Activated CD4-positive, alpha-beta T cell treated with anti-CD3 and anti-CD28 coated beads for 1 hour (primary cell): ENCODE measurements around the gene EML5.
A peak's percentile ranks its signal among the peaks of the same experiment; 100 is the strongest.
"Not testable (repeated sequence)": the region's sequence is repeated elsewhere in the genome, so short reads cannot be mapped to it uniquely, and the experiment has no call there.

Experiments used
- DNase-seq: peaks from one replicate; pipeline ENCODE4 v3.0.0-alpha.2; 2020

Gene EML5

DNA sequence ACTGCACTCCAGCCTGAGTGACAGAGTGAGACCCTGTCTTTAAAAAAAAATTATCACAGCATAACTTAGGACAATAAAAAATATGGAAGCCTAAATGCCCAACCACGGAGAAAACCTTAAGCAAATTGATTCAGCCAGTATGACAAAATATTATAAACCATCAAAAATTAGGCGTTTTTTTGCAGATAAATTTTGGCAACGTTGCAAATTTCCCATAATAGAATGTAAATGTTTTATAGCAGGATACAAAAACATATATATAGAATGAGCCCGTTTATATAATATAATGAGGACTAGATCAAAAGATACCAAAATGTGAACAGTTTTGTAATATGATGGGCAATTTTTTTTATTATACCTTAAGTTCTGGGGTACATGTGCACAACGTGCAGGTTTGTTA lies 6.8 kb upstream of the EML5 start:
- no peak for DNase-seq

DNA sequence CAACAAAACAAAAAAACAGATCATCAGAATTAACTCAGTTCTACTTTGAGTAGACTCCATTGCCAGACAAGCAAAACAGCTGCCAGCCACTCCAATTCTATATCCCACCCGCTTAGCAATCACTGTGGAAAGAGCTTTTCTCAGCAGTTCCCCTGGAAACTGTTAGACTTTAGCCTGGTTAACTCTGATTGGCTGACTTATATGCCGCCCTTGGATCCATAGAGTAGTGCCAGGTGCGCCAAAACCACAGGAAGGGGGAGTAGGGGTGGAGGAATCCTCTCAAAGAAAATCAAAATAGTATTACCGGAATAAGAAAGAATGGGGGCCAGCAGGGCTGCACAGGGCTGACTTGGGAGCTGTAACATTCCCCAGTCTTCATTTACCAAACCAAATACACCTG lies 5.4 kb upstream of the EML5 start:
- no peak for DNase-seq

DNA sequence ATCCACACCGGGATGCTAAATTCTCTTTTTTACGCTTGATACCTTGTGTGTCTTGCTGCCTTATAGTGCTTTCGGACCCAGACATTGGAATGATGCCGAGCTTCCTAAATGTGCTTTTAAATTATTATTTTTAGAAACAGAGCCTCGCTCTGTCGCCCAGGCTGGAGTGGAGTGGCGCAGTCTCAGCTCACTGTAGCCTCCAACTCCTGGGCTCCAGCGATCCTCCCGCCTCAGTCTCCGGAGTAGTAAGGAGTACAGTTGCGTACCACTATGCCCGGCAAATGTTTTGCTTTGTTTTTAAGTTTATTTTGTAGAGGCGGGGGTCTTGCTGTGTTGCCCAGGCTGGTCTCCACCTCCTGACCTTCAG lies 489 bp upstream of the EML5 start:
- no peak for DNase-seq

DNA sequence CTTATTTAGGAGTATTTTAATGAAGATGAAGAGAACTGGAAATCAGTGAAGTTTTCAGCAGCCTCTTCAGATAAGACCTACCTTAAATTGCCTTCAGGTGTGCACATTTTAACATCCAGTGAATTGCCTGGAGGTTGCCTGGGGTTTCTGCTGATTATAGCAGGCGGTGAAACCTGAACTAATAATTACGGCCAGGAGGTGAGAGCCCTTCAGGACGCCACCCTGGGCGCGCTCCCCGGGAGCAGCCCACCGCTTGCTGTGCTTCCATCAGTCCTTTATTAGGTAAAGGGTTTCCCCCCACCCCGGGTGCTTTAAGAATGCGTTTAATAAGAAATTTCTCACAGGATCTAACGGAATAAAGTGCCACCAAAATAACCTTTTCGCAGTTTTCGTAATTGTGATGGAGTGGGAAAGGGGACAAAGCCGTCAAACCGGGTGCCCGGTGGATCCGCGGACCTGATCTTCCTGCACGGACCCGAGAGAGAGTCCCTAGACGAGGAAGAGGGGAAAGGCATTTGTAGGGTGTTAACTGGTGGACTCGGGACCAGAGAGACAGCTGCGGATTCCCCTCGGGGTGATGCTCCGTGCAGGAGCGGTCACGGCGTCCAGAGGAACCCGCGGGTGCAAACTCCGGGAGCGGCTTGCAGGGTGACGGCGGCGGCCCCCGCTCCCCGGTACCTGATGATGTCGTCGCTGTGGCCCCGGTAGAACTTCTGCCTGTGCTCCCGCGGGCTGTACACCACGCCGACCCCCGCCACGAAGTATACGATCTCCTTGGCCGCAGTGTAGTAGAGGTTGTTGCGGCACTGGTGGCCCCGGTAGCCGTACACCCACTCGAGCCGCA lies 902 bp downstream of the EML5 start:
- peak; percentile 9 for DNase-seq

DNA sequence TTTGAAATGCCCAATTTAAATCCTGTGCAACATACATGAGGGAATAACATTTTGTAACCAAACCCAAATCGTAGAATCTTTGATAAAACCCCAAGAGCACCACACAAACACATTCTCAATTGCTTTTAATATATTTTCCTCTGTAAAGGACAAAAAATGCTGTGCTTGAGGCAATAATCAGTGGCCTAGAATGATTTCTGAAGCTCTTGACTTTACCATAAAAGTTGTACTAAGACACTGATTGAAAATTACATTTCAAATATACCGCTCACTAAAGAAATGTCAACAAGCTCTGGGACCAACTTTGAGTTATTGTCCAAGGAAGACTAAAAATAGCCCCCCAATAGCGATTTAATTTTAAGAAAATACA lies 1.5 kb downstream of the EML5 start:
- no peak for DNase-seq

DNA sequence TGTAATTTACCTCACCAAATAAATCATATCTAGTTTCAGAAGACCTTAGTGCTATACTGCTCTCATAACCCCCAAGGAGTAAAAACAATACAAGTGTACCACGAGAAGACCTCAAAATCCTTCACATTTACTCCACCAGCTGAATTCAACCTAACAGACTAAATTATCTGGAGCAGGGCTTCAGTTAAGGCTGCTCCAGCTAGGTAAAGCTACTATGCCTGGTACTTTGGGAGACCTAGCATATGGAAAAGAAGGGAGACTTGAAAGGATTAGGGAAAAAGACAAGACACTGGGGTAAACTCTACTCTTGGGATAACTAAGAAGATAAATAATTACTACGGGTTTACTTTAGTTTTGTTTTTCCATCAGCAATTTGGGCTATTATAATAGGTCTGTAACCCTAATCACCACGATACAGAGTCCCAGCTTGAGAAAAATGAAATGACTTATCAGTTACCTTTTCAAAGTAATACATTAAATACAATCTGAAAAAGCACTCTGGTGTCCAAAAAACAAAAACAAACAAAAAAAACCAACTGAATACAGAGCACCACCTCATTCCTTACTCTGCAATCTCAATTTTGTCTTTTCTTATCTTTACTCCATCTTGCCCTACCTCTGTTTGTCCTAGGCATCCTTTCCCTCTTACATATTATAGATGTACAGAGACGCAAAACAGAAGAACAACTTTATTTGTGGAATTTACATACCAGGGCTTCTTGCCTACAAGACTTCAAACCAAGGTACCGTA lies 2.1 kb downstream of the EML5 start:
- DNase-seq: no peak

DNA sequence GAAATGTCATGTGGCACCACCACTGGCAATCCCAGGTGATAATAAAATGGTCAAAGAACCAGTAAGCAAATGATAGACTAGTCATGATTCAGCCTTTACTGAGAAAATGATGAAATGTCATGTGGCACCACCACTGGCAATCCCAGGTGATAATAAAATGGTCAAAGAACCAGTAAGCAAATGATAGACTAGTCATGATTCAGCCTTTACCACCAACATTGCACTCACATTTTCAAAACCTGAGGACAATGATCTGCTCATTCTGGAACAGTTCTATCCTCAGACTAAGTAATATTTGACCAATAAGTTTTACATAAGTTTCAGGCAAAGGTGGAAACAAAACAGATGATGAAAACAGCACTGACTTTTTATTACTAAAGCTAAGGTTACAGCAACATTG lies 3.2 kb downstream of the EML5 start:
- DNase-seq: not testable (repeated sequence)

DNA sequence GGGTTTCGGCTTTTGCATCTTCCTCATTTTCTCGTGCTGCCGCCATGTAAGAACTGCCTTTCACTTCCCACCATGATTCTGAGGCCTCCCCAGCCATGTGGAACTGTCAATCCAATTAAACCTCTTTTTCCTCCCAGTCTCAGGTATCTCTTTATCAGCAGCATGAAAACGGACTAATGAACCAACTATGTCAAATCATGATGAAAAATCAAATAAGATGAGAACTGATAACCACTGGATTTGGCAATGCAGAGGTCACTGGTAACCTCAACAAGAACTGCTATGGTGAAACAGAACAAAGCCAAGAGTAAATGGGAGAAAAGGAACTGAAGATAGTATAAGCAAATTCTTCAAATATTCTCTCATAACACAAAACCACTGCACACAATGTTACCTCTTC lies 6.0 kb downstream of the EML5 start:
- no peak for DNase-seq

DNA sequence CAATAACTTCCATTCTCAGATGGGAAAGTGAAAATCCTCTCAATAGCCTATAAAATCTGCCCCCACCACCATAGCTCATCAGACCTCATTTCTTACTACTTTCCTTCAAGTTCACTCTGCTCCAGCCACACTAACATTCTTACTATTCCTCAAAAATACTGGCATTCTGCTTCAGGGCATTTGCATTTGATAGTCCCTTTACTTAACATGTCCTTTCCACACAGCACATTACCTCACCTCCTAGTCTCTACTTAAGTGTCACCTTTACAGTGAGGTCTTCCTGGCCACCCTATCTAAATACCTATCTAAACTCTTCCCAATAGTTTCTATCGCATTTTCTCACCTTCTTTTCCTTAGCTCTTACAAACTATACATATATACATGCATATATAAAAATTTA lies 6.8 kb downstream of the EML5 start:
- no peak for DNase-seq

DNA sequence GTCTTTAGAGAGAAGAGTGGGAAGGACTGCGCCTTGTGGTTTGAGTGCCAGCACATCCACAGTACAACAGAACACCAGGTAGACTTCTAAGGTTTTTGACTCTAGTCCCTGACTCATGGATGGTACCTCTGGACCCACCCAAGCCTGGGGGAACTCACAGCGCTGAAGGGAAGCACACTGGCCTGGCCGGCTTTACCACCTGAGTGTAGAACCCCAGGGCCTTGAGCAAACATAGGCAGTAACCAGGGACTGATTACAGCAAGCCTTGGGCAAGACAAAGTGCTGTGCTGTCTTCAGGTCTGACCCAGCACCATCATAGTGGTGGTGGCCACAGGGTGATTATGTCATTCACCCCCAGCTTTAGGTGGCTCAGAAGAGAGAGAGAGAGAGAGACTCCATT lies 17.2 kb downstream of the EML5 start:
- DNase-seq: no peak

DNA sequence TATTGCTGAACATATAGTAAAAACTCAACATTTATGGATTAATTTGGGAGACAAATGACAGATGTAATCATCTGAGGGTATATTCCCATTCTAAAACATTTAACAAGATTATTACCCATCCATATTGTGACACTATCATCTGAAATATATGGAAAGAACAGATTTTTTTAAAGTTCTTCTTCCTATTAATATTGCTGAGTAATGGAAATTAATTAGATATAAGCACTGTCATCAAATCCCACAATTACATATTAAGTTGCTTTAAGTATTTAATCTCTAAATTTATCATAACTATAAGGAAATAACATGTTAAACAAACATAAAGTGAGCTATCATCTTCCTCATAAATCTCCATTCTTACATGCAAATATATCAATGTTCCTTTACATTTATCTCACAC lies 22.0 kb downstream of the EML5 start:
- no peak for DNase-seq

DNA sequence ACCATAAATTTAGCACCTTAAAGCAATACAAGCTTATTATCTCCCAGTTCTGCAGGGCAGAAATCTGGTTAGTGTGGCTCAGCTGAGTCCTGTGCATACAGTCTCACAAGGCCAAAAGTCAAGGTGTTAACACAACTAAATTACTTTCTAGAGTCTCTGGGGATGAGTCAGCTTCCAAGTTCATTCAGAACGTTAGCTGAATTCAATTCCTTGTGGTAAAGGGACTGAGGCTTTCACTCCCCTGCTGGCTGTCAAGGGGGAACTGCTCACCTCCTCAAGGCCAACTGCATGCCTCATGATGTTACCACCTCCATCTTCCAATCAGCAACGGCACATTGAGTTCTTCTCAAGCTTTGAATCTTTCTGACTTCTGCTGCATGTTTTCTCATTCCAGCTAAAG lies 27.6 kb downstream of the EML5 start:
- no peak for DNase-seq

DNA sequence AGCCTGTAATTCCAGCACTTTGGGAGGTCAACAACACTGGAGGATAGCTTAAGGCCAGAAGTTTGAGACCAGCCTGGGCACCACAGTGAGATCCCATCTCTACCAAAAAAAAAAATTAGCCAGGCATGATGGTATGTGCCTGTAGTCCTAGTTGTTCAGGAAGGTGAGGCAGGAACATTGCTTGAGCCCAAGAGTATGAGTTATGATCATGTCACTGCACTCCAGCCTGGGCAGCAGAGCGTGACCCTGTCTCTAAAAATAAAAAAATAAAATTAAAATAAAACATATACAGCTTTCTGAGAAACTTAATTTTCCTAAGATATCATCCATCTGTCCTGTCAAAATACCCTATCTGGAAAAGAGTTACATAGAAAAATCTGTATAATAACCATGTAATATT lies 38.9 kb downstream of the EML5 start:
- DNase-seq: no peak

DNA sequence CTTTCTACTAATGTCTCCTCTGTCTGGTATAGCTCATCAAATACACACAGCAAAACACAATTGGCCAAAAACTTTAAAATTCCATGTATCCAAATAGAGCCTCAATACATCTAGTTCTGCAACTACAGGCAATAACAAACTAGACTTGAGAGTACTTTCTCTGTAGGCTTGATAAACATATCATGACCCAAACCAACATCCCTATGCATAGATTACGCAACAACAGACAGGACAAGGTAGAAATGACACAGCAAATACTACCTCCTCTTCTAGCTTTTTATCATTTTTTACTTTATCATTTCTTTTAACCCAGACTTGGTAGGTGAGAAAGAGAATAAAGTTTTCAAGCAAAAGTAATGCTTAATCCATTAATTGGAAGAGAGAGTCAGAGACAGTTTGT lies 41.8 kb downstream of the EML5 start:
- DNase-seq: no peak

DNA sequence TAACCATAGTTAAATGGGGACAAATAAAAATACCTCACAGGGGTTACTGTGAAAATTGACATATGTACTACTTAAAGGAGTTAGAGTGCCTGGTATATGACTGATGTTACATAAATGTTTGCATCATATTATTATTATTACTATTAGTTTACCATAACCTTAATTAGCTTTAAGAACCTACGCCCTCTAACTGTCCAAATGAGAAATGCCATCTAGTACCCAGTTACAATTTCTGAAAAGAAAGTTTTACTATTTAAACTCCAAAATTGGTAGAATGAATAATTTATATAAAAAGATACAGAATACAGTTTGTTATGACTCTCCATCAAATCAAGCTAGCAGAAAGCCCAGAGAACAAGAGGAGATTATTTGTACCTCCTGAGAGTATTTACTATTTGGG lies 42.3 kb downstream of the EML5 start:
- no peak for DNase-seq

DNA sequence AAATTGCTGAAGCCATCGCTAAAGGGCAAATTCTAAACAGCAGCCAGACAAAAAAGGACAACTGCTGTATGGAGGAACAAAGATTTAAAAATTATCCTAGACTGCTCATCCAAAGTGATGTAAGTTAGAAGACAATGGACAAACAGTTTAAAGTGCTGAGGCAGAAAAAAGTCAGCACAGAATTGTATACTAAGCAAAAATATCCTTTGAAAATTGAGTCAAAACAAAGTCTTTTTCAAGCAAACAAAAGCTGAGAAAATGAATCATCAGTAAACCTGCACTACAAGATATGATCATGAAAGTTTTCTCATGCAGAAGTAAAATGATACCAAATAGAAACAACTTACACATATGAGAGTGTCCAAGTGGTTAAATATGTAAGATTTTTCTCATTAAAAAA lies 43.6 kb downstream of the EML5 start:
- no peak for DNase-seq

DNA sequence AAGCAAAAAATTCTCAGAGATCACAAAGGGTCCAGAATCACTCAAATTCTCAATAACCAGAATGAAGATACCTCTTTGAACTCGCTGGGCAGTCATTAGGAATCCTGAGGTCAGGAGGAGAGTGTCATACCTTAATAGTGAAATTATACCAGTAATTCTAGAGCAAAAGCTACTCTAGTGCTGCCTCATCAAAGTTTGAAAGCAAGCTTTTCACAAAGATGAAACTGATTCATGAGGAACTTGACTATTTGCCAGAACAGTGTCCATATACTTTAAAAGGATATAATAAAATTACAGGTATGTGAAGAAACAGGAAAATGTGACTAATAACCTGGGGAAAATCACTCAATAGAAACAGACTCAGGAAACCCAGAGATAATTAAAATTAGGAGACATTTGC lies 44.5 kb downstream of the EML5 start:
- DNase-seq: no peak

DNA sequence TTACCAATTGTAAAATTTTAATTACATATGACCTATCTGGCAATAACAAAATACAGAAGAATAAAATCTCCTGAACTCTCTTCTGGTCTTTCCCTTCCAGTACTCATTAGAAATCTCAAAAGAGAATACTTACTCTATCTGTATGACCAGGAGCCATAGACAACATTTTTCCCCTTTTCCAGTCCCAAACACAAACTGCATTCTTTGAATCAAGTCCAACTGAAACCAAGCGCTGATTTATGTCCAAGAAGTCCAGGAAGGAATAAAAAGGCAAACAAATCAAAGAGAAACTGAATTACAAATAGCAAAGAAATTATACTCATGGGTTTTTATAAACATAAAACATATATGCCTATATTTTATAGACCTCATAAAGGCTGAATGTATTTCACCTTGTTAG lies 46.7 kb downstream of the EML5 start:
- no peak for DNase-seq

DNA sequence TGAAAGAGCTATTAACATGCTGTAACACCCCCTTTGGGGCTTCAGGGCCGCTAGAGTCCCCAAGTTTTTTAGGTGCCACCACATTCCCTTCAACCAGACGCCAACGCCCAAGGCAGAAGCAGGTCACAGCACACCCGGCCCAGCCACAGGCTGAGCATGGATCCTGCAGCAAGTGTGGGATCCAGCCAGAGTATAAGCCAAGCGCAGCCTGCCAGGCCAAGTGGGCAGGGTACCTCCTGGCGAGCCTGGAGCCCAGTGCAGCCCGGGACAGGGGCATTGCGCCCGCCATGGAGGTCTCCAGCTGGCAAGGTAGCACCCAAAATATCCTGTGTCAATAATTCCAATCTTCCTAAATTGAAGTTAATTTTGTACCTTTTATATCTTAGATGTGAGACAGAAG lies 55.5 kb downstream of the EML5 start:
- DNase-seq: no peak

DNA sequence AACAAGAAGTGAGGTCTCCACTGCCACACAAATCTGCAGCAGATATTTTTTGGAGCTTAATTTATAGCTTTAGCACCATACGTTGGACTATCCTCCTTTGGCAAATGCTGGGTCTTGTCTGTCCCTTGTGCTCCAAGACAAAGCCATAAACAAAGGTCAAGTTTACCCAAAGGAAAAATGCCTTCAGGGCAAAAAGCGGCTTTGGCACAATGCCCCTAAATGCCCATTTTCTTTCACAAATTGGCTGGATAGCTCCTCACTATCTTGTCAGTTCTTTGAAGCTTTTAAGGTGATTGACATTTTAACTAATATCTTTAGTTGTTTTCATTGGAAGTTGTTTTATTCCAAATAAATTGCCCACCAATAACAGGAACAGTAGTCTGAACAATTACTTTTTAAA lies 59.6 kb downstream of the EML5 start:
- DNase-seq: no peak

DNA sequence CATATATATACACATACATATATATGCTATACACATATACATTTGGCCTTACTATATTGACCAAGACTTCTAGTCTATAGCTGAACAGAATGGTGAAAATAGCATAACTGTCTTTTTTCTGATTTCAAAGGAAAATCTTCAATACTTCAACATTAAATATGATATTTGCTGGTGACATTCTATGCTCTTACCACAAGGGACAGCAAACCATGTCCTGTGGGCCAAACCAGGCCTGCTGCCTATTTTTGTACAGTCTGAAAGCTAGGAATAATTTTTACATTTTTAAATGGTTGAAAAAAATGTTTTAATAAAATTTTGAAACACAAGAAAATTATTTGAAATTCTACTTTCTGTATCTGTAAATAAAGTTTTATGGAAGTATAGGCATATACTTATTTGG lies 63.6 kb downstream of the EML5 start:
- no peak for DNase-seq

DNA sequence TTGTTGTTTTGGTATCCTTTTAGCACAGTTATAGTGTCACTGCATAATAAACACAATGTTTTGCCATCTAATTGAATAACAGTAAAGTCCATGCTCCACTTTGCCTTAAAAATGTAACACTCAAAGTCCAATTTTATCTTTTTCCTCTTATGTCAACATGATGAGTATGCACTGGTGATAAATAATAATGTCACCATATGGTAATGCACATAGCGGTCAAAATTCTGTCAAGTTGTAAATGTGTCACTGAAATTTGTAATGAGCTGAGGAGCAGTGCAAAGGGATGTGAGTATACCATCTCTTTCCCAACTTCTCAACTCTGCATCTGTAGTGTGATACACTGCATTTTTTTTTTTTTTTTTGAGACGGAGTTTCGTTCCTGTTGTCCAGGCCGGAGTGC lies 65.7 kb downstream of the EML5 start:
- no peak for DNase-seq

DNA sequence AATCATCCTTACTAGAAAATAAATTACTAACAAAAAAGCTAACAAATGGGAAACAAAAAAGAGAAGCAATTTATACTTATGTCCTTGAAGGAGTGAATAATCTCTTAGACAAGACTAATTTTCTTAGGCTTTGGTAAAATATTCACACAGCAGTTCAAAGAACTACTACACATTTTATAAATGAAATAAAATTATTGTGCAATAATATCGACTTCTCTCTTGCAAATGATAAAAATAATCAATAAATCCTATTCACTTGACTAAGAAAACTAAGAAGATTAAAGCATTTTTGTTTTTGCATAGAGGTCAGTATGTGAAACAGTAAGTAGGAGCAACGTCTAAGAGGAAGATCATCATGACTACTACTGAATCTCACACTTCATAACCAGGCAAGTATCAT lies 82.0 kb downstream of the EML5 start:
- DNase-seq: no peak

DNA sequence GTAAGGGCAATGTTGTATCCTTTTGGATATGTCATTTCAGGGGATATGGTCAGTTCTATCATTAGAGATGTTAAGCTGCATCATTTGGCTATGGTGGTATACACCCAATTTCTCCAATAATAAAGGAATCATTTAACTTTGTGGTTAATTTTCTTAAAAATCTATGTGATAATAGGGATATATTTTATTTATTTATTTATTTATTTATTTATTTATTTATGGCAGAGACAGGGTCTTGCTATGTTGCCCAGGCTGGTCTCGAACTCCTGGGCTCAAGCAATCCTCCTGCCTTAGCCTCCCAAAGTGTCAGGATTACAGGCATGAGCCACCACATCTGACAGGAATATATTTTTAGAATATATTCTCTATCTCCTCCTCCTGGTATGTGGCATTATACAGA lies 85.7 kb downstream of the EML5 start:
- DNase-seq: no peak

DNA sequence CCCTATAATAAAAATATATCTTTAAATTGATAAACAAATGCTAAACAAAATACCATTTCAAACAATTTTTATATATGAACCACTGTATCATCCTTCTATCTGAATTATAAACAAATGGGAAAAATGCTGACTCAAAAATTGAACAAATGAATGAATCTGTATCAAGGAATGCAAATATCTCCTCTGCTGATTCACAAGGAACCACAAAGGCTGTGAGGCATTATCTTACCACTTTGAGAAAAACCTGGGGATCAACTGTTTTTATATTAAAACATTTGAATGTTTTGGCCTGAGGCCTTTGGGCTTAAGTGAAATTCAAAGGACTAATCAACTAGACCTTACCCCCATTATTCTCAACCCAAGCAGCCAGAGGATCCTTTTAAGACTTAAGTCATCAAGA lies 86.3 kb downstream of the EML5 start:
- DNase-seq: no peak
